H9 (cell line): ENCODE measurements around the gene PC. TPM values are rescaled to one million over a fixed set of nuclear protein-coding genes. Genes with fewer than 3 reads are reported as not detected.
A peak's percentile ranks its signal among the peaks of the same experiment; 100 is the strongest.

Experiments
- DNase-seq: peaks from one replicate; pipeline ENCODE4 v3.0.0-alpha.2; 2017
- H2AFZ ChIP-seq: one replicate; pipeline ENCODE4 v1.6.1; 2013; ENCODE audit warnings: mild to moderate bottlenecking, low read length, control low read depth, moderate library complexity
- H2AK5ac ChIP-seq: 2 replicates; pipeline ENCODE4 v1.6.1; 2013; ENCODE audit warnings: low read length, control low read depth, mixed read lengths; ENCODE audit not compliant: insufficient read length
- H2BK120ac ChIP-seq: one replicate; pipeline ENCODE4 v1.6.1; 2013; ENCODE audit warnings: low read depth, mild to moderate bottlenecking, low read length, control low read depth, inconsistent platforms; ENCODE audit not compliant: poor library complexity, severe bottlenecking
- H2BK12ac ChIP-seq: 2 replicates; pipeline ENCODE4 v1.6.1; 2013; ENCODE audit warnings: low read length, control low read depth, mixed read lengths, low read depth; ENCODE audit not compliant: insufficient read length
- H2BK15ac ChIP-seq: 2 replicates; pipeline ENCODE4 v1.6.1; 2013; ENCODE audit warnings: low read depth, low read length, control low read depth
- H2BK20ac ChIP-seq: one replicate; pipeline ENCODE4 v1.6.1; 2013; ENCODE audit warnings: low read depth, mild to moderate bottlenecking, low read length, control low read depth, inconsistent platforms; ENCODE audit not compliant: poor library complexity, severe bottlenecking
- H2BK5ac ChIP-seq: 2 replicates; pipeline ENCODE4 v1.6.1; 2013; ENCODE audit warnings: low read length, control low read depth, mixed read lengths; ENCODE audit not compliant: insufficient read length
- H3K14ac ChIP-seq: 2 replicates; pipeline ENCODE4 v1.6.1; 2013; ENCODE audit warnings: low read length, control low read depth; ENCODE audit not compliant: insufficient read depth
- H3K18ac ChIP-seq: 2 replicates; pipeline ENCODE4 v1.6.1; 2013; ENCODE audit warnings: low read depth, mild to moderate bottlenecking, mixed read lengths, low read length, control low read depth; ENCODE audit not compliant: insufficient read length
- H3K23ac ChIP-seq: 2 replicates; pipeline ENCODE4 v1.6.1; 2013; ENCODE audit warnings: low read length, control low read depth, mixed read lengths, low read depth; ENCODE audit not compliant: insufficient read length
- H3K23me2 ChIP-seq: 2 replicates; pipeline ENCODE4 v1.6.1; 2013; ENCODE audit warnings: low read depth, mild to moderate bottlenecking, mixed read lengths, low read length, control low read depth; ENCODE audit not compliant: insufficient read length, poor library complexity, severe bottlenecking
- H3K27ac ChIP-seq: 2 replicates; pipeline ENCODE4 v1.5.1; 2013; ENCODE audit warnings: low read length, control low read depth, mixed read lengths, low read depth; ENCODE audit not compliant: insufficient read length
- H3K27me3 ChIP-seq: 2 replicates; pipeline ENCODE4 v1.6.1; 2013; ENCODE audit warnings: low read length, control low read depth, inconsistent platforms; ENCODE audit not compliant: insufficient read depth
- H3K4ac ChIP-seq: 2 replicates; pipeline ENCODE4 v1.6.1; 2013; ENCODE audit warnings: low read depth, mild to moderate bottlenecking, control low read depth, inconsistent platforms, low read length, moderate library complexity
- H3K4me1 ChIP-seq: 2 replicates; pipeline ENCODE4 v1.6.1; 2013; ENCODE audit warnings: low read length, control low read depth, inconsistent platforms; ENCODE audit not compliant: insufficient read depth
- H3K4me2 ChIP-seq: 2 replicates; pipeline ENCODE4 v1.6.1; 2013; ENCODE audit warnings: low read length, control low read depth, mixed read lengths; ENCODE audit not compliant: insufficient read length, insufficient read depth
- H3K56ac ChIP-seq: 2 replicates; pipeline ENCODE4 v1.6.1; 2013; ENCODE audit warnings: low read depth, mild to moderate bottlenecking, mixed read lengths, low read length, control low read depth; ENCODE audit not compliant: insufficient read length
- H3K79me1 ChIP-seq: 2 replicates; pipeline ENCODE4 v1.6.1; 2013; ENCODE audit warnings: low read depth, mild to moderate bottlenecking, moderate library complexity, low read length, control low read depth, inconsistent platforms; ENCODE audit not compliant: insufficient read depth, poor library complexity, severe bottlenecking
- H3K79me2 ChIP-seq: 2 replicates; pipeline ENCODE4 v1.6.1; 2013; ENCODE audit warnings: low read length, control low read depth, inconsistent platforms; ENCODE audit not compliant: insufficient read depth
- H3K9ac ChIP-seq: 2 replicates; pipeline ENCODE4 v1.6.1; 2013; ENCODE audit warnings: low read length, control low read depth, mixed read lengths; ENCODE audit not compliant: insufficient read length; ENCODE audit errors: extremely low read depth
- H3K9me3 ChIP-seq: one replicate; pipeline ENCODE4 v1.6.1; 2013; ENCODE audit warnings: low read depth, low read length, inconsistent platforms; ENCODE audit not compliant: control insufficient read depth
- H3T11ph ChIP-seq: one replicate; pipeline ENCODE4 v1.6.1; 2013; ENCODE audit warnings: mild to moderate bottlenecking, low read length, control low read depth, inconsistent platforms
- H4K20me1 ChIP-seq: one replicate; pipeline ENCODE4 v1.6.1; 2013; ENCODE audit not compliant: control insufficient read depth, insufficient read length, insufficient read depth
- H4K5ac ChIP-seq: 2 replicates; pipeline ENCODE4 v1.6.1; 2013; ENCODE audit warnings: low read depth, mild to moderate bottlenecking, mixed read lengths, low read length, control low read depth; ENCODE audit not compliant: insufficient read length
- H4K8ac ChIP-seq: replicated peaks from 2 replicates; pipeline ENCODE4 v1.6.1; 2013; ENCODE audit warnings: low read length, control low read depth, mixed read lengths, low read depth; ENCODE audit not compliant: insufficient read length
- H4K91ac ChIP-seq: 2 replicates; pipeline ENCODE4 v1.6.1; 2013; ENCODE audit warnings: low read depth, mild to moderate bottlenecking, moderate library complexity, mixed read lengths, low read length, control low read depth; ENCODE audit not compliant: insufficient read length
- H3K27ac Mint-ChIP-seq, 3 experiments: 2 replicates in 2 of 3; 3 replicates in 1 of 3; pipeline ENCODE4 v1.8.0; 2020 to 2021; ENCODE audit warnings: mixed read lengths in 3 of 3, mild to moderate bottlenecking in 1 of 3, moderate library complexity in 1 of 3
- H3K27me3 Mint-ChIP-seq: 2 replicates; pipeline ENCODE4 v1.8.0; 2021; ENCODE audit warnings: low read depth, mild to moderate bottlenecking, moderate library complexity, mixed read lengths
- H3K36me3 Mint-ChIP-seq, 3 experiments: 2 replicates in 2 of 3; 3 replicates in 1 of 3; pipeline ENCODE4 v1.8.0; 2020 to 2021; ENCODE audit warnings: low read depth in 3 of 3, mixed read lengths in 3 of 3; ENCODE audit not compliant: insufficient read depth in 1 of 3
- H3K4me1 Mint-ChIP-seq, 2 experiments: 2 replicates each; pipeline ENCODE4 v1.8.0; 2020; ENCODE audit warnings: mixed read lengths in 2 of 2
- H3K4me3 Mint-ChIP-seq, 2 experiments: 2 replicates in 1 of 2; 3 replicates in 1 of 2; pipeline ENCODE4 v1.8.0; 2020 to 2021; ENCODE audit warnings: mild to moderate bottlenecking in 2 of 2, mixed read lengths in 2 of 2, moderate library complexity in 1 of 2
- H3K9me3 Mint-ChIP-seq, 2 experiments: 2 replicates in 1 of 2; 3 replicates in 1 of 2; pipeline ENCODE4 v1.8.0; 2020; ENCODE audit warnings: mild to moderate bottlenecking in 2 of 2, mixed read lengths in 2 of 2, moderate library complexity in 1 of 2
- WGBS: extraction: QIAGEN DNeasy Blood & Tissue Kit; methylation state at CpG from one replicate; pipeline ENCODE4 v1.1.7; 2013; ENCODE audit warnings: missing lambda C conversion rate, low lambda C conversion rate, mixed read lengths; ENCODE audit not compliant: insufficient read length; ENCODE audit errors: extremely low coverage; 5-methylcytosine and 5-hydroxymethylcytosine counted together
- total RNA-seq: library from RNA; stranded (reverse); gene quantifications from 2 replicates; pipeline ENCODE4 v1.2.1, GENCODE V29; 2021
- TF ChIP-seq, protein P1 (sequence below): fragments of 200-600 bp; sonication (generic); conservative IDR thresholded peaks from 3 replicates; pipeline ENCODE4 v1.8.0; 2021; ENCODE audit warnings: antibody characterized with exemption, mild to moderate bottlenecking

The PC gene
- total RNA-seq, 1 experiment from 2014 or later = 32.6 TPM

DNA sequence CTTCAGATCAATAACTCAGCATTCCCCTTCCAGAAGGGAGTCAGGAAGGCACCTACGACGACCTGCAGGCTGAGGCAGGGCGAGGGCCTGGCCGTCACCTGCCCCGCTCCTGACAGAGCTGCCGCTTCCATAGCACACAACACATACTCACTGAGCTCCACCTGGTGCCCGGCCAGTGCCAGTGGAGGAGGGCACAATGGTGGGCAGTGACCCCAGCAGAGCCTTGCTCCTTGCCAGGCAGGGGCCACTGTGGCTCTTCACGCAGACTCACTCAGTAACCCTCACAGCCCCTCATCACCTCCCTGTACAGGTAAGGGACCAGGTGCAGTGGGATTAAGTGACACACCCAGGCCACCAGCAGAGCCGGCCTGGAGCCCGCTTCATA, 76.7 kb downstream of the PC start:
- Histone ChIP-seq H3K9me3 (no peaks in the 10 kb centered on the region), H3K14ac (peak overlapping the region; percentile 45; the same call in 1 of the 2 replicates), H4K20me1 (no peaks in the 10 kb centered on the region), H3K4me1 (peaks cover 2% of the 10 kb centered on the region; the same call in 1 of the 2 replicates), H3K27me3 (no peaks in the 10 kb centered on the region), H4K5ac (no peak overlapping the region), H2AK5ac (no peak overlapping the region), H4K8ac (no peak overlapping the region), H2BK5ac (no peak overlapping the region), H2BK12ac (no peak overlapping the region), H3K56ac (no peak overlapping the region), H3K18ac (no peak overlapping the region), H3K23me2 (no peaks in the 10 kb centered on the region), H3K9ac (no peak overlapping the region), H2BK15ac (no peak overlapping the region), H2BK20ac (no peak overlapping the region), H3T11ph (no peak overlapping the region), H3K79me1 (no peaks in the 10 kb centered on the region), H4K91ac (no peak overlapping the region), H3K4me2 (no peak overlapping the region), H2BK120ac (no peak overlapping the region), H3K23ac (no peak overlapping the region), H3K79me2 (no peaks in the 10 kb centered on the region), H3K27ac (no peak overlapping the region), H3K4ac (no peak overlapping the region), H2AFZ (no peak overlapping the region)
- DNase-seq = no peak
- WGBS = no CpG with 5 or more reads among the region's 10 CpGs
- Mint-ChIP-seq H3K27me3 (no peaks in the 10 kb centered on the region; the same call in 1 of the 2 replicates), H3K4me3 (peak overlapping the region in 1 of 2 experiments; percentile 65; a peak in 2 of 5 replicates), H3K9me3 (no peaks in the 10 kb centered on the region), H3K36me3 (no peaks in the 10 kb centered on the region), H3K4me1 (peaks cover 46 to 62% of the 10 kb centered on the region in 2 experiments), H3K27ac (peak overlapping the region; percentile 24 to 79 (median 57); a peak in 2 of 7 replicates)
- TF ChIP-seq, protein P1, sequence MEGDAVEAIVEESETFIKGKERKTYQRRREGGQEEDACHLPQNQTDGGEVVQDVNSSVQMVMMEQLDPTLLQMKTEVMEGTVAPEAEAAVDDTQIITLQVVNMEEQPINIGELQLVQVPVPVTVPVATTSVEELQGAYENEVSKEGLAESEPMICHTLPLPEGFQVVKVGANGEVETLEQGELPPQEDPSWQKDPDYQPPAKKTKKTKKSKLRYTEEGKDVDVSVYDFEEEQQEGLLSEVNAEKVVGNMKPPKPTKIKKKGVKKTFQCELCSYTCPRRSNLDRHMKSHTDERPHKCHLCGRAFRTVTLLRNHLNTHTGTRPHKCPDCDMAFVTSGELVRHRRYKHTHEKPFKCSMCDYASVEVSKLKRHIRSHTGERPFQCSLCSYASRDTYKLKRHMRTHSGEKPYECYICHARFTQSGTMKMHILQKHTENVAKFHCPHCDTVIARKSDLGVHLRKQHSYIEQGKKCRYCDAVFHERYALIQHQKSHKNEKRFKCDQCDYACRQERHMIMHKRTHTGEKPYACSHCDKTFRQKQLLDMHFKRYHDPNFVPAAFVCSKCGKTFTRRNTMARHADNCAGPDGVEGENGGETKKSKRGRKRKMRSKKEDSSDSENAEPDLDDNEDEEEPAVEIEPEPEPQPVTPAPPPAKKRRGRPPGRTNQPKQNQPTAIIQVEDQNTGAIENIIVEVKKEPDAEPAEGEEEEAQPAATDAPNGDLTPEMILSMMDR = no peak
